ENCODE measurements around the gene FITM1.

GRCh38 chr14:24100197-24100981 is 30.1 kb upstream of the FITM1 start:
- TF ChIP-seq, protein P1, sequence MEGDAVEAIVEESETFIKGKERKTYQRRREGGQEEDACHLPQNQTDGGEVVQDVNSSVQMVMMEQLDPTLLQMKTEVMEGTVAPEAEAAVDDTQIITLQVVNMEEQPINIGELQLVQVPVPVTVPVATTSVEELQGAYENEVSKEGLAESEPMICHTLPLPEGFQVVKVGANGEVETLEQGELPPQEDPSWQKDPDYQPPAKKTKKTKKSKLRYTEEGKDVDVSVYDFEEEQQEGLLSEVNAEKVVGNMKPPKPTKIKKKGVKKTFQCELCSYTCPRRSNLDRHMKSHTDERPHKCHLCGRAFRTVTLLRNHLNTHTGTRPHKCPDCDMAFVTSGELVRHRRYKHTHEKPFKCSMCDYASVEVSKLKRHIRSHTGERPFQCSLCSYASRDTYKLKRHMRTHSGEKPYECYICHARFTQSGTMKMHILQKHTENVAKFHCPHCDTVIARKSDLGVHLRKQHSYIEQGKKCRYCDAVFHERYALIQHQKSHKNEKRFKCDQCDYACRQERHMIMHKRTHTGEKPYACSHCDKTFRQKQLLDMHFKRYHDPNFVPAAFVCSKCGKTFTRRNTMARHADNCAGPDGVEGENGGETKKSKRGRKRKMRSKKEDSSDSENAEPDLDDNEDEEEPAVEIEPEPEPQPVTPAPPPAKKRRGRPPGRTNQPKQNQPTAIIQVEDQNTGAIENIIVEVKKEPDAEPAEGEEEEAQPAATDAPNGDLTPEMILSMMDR (optimal IDR thresholded peaks at IDR 0.05 in 1 of 3, IDR thresholded peaks at IDR 0.05 in 1 of 3, conservative IDR thresholded peaks at IDR 0.05 in 1 of 3; ENCODE audit: extremely low read depth in 1 of 3, insufficient read depth in 2 of 3, low read length in 3 of 3) = no peak
- no peak for TF ChIP-seq EZH2 (IDR thresholded peaks at IDR 0.05; ENCODE audit: low read length)
